Measurements from ENCODE around the gene CELF4. TPM values are rescaled to one million over a fixed set of nuclear protein-coding genes. Genes with fewer than 3 reads are reported as not detected.

The CELF4 gene
- polyA plus RNA-seq (2013, experiment 1 of 4) = 1.2 TPM
- 0.85 TPM for polyA plus RNA-seq (2013, experiment 2 of 4)
- 1.1 TPM for polyA plus RNA-seq (2013, experiment 3 of 4)
- polyA plus RNA-seq (2013, experiment 4 of 4) = 1.0 TPM

- peaks cover 12% of the 10 kb centered on the region for H3K4me1 ChIP-seq (ENCODE audit: control insufficient read depth, insufficient read depth, low read length)
- 0% methylated on average over 61 to 62 of the region's 62 CpGs for WGBS, 2 experiments
- H3K9me3 ChIP-seq (ENCODE audit: control insufficient read depth, low read length) = no peaks in the 10 kb centered on the region
- peak within 1 kb of the TSS; percentile 49 for H3K4me3 ChIP-seq (ENCODE audit: insufficient read depth, low read depth, low read length)
- no peak within 1 kb of the TSS for H3K27ac ChIP-seq (ENCODE audit: insufficient read depth, low read depth, low read length, poor library complexity, severe bottlenecking)
- H3K36me3 ChIP-seq (ENCODE audit: control insufficient read depth, insufficient read depth, low read length) = no peaks in the 10 kb centered on the region
- peaks cover 94% of the 10 kb centered on the region for H3K27me3 ChIP-seq (ENCODE audit: control insufficient read depth, insufficient read depth, low read length, poor library complexity, severe bottlenecking)
Observed at GRCh38 chr18:37565101-37565976, at the start of gene CELF4. Gene CELF4 (minus strand): TSS chr18:37565798.

- Histone ChIP-seq H3K9me3 (ENCODE audit: control insufficient read depth, low read length) (no peaks in the 10 kb centered on the region), H3K27me3 (ENCODE audit: control insufficient read depth, insufficient read depth, low read length, poor library complexity, severe bottlenecking) (no peaks in the 10 kb centered on the region), H3K27ac (ENCODE audit: insufficient read depth, low read depth, low read length, poor library complexity, severe bottlenecking) (no peak overlapping the region), H3K4me3 (ENCODE audit: insufficient read depth, low read depth, low read length) (no peak overlapping the region), H3K4me1 (ENCODE audit: control insufficient read depth, insufficient read depth, low read length) (no peaks in the 10 kb centered on the region), H3K36me3 (ENCODE audit: control insufficient read depth, insufficient read depth, low read length) (no peaks in the 10 kb centered on the region)
- WGBS, 2 experiments = 88 to 97% methylated on average over 1 of the region's 1 CpG
Observed at GRCh38 chr18:37613253-37613565, 47.6 kb upstream of the CELF4 start.

- H3K4me3 ChIP-seq (ENCODE audit: insufficient read depth, low read depth, low read length) = no peak overlapping the region
- H3K36me3 ChIP-seq (ENCODE audit: control insufficient read depth, insufficient read depth, low read length) = no peaks in the 10 kb centered on the region
- H3K4me1 ChIP-seq (ENCODE audit: control insufficient read depth, insufficient read depth, low read length) = no peaks in the 10 kb centered on the region
- WGBS, 2 experiments = 86 to 88% methylated on average over 5 of the region's 5 CpGs
- no peaks in the 10 kb centered on the region for H3K9me3 ChIP-seq (ENCODE audit: control insufficient read depth, low read length)
- H3K27ac ChIP-seq (ENCODE audit: insufficient read depth, low read depth, low read length, poor library complexity, severe bottlenecking) = no peak overlapping the region
- no peaks in the 10 kb centered on the region for H3K27me3 ChIP-seq (ENCODE audit: control insufficient read depth, insufficient read depth, low read length, poor library complexity, severe bottlenecking)
Observed at GRCh38 chr18:37612524-37613252, 47.1 kb upstream of the CELF4 start.

GRCh38 chr18:37611614-37612279, 46.1 kb upstream of the CELF4 start:
- H3K27me3 ChIP-seq (ENCODE audit: control insufficient read depth, insufficient read depth, low read length, poor library complexity, severe bottlenecking) = no peaks in the 10 kb centered on the region
- 97% methylated on average over 4 to 5 of the region's 5 CpGs for whole genome bisulfite sequencing, 2 experiments
- no peaks in the 10 kb centered on the region for H3K9me3 ChIP-seq (ENCODE audit: control insufficient read depth, low read length)
- no peaks in the 10 kb centered on the region for H3K4me1 ChIP-seq (ENCODE audit: control insufficient read depth, insufficient read depth, low read length)
- no peak overlapping the region for H3K4me3 ChIP-seq (ENCODE audit: insufficient read depth, low read depth, low read length)
- no peaks in the 10 kb centered on the region for H3K36me3 ChIP-seq (ENCODE audit: control insufficient read depth, insufficient read depth, low read length)
- H3K27ac ChIP-seq (ENCODE audit: insufficient read depth, low read depth, low read length, poor library complexity, severe bottlenecking) = no peak overlapping the region

- 95 to 96% methylated on average over 9 to 10 of the region's 10 CpGs for WGBS, 2 experiments
- Histone ChIP-seq H3K27ac (ENCODE audit: insufficient read depth, low read depth, low read length, poor library complexity, severe bottlenecking) (no peak overlapping the region), H3K9me3 (ENCODE audit: control insufficient read depth, low read length) (no peaks in the 10 kb centered on the region), H3K4me3 (ENCODE audit: insufficient read depth, low read depth, low read length) (no peak overlapping the region), H3K4me1 (ENCODE audit: control insufficient read depth, insufficient read depth, low read length) (no peaks in the 10 kb centered on the region), H3K27me3 (ENCODE audit: control insufficient read depth, insufficient read depth, low read length, poor library complexity, severe bottlenecking) (no peaks in the 10 kb centered on the region), H3K36me3 (ENCODE audit: control insufficient read depth, insufficient read depth, low read length) (no peaks in the 10 kb centered on the region)
Observed at GRCh38 chr18:37608876-37609275, 43.3 kb upstream of the CELF4 start.

- WGBS, 2 experiments = 96% methylated on average over 11 of the region's 11 CpGs
- no peak overlapping the region for H3K4me3 ChIP-seq (ENCODE audit: insufficient read depth, low read depth, low read length)
- no peaks in the 10 kb centered on the region for H3K4me1 ChIP-seq (ENCODE audit: control insufficient read depth, insufficient read depth, low read length)
Observed at GRCh38 chr18:37607281-37607680, 41.7 kb upstream of the CELF4 start.

GRCh38 chr18:37604032-37604431, 38.4 kb upstream of the CELF4 start:
- WGBS, 2 experiments = 96% methylated on average over 4 of the region's 4 CpGs
- H3K4me1 ChIP-seq (ENCODE audit: control insufficient read depth, insufficient read depth, low read length) = no peaks in the 10 kb centered on the region
- H3K9me3 ChIP-seq (ENCODE audit: control insufficient read depth, low read length) = no peaks in the 10 kb centered on the region
- H3K36me3 ChIP-seq (ENCODE audit: control insufficient read depth, insufficient read depth, low read length) = no peaks in the 10 kb centered on the region
- H3K27ac ChIP-seq (ENCODE audit: insufficient read depth, low read depth, low read length, poor library complexity, severe bottlenecking) = no peak overlapping the region
- no peaks in the 10 kb centered on the region for H3K27me3 ChIP-seq (ENCODE audit: control insufficient read depth, insufficient read depth, low read length, poor library complexity, severe bottlenecking)
- H3K4me3 ChIP-seq (ENCODE audit: insufficient read depth, low read depth, low read length) = no peak overlapping the region

More at GRCh38 chr18:37607281-37607680, 41.7 kb upstream of the CELF4 start:
- Histone ChIP-seq H3K9me3 (ENCODE audit: control insufficient read depth, low read length) (no peaks in the 10 kb centered on the region), H3K27me3 (ENCODE audit: control insufficient read depth, insufficient read depth, low read length, poor library complexity, severe bottlenecking) (no peaks in the 10 kb centered on the region), H3K36me3 (ENCODE audit: control insufficient read depth, insufficient read depth, low read length) (no peaks in the 10 kb centered on the region), H3K27ac (ENCODE audit: insufficient read depth, low read depth, low read length, poor library complexity, severe bottlenecking) (no peak overlapping the region)

- Histone ChIP-seq H3K4me1 (ENCODE audit: control insufficient read depth, insufficient read depth, low read length) (no peaks in the 10 kb centered on the region), H3K36me3 (ENCODE audit: control insufficient read depth, insufficient read depth, low read length) (no peaks in the 10 kb centered on the region)
- 89 to 90% methylated on average over 19 of the region's 19 CpGs for WGBS, 2 experiments
Observed at GRCh38 chr18:37598966-37599896, 33.6 kb upstream of the CELF4 start.

GRCh38 chr18:37598396-37598795, 32.8 kb upstream of the CELF4 start:
- H3K4me3 ChIP-seq (ENCODE audit: insufficient read depth, low read depth, low read length) = no peak overlapping the region
- H3K9me3 ChIP-seq (ENCODE audit: control insufficient read depth, low read length) = no peaks in the 10 kb centered on the region
- H3K27me3 ChIP-seq (ENCODE audit: control insufficient read depth, insufficient read depth, low read length, poor library complexity, severe bottlenecking) = no peaks in the 10 kb centered on the region
- no peaks in the 10 kb centered on the region for H3K36me3 ChIP-seq (ENCODE audit: control insufficient read depth, insufficient read depth, low read length)
- no peak overlapping the region for H3K27ac ChIP-seq (ENCODE audit: insufficient read depth, low read depth, low read length, poor library complexity, severe bottlenecking)
- no peaks in the 10 kb centered on the region for H3K4me1 ChIP-seq (ENCODE audit: control insufficient read depth, insufficient read depth, low read length)
- 94 to 95% methylated on average over 5 of the region's 5 CpGs for WGBS, 2 experiments

More at GRCh38 chr18:37598966-37599896, 33.6 kb upstream of the CELF4 start:
- H3K4me3 ChIP-seq (ENCODE audit: insufficient read depth, low read depth, low read length) = no peak overlapping the region
- H3K9me3 ChIP-seq (ENCODE audit: control insufficient read depth, low read length) = no peaks in the 10 kb centered on the region
- H3K27me3 ChIP-seq (ENCODE audit: control insufficient read depth, insufficient read depth, low read length, poor library complexity, severe bottlenecking) = no peaks in the 10 kb centered on the region
- no peak overlapping the region for H3K27ac ChIP-seq (ENCODE audit: insufficient read depth, low read depth, low read length, poor library complexity, severe bottlenecking)

Measured in ectodermal cell (in vitro differentiated cells).